Measurements from ENCODE around the gene LIG3.
"Not testable (repeated sequence)": the region's sequence is repeated elsewhere in the genome, so short reads cannot be mapped to it uniquely, and the experiment has no call there.

LIG3 gene

GRCh38 chr17:34996422-34997285 lies 16.3 kb downstream of the LIG3 start (continued):
- no peak for TF ChIP-seq BACH2 (CRISPR knock-in tag; IDR thresholded peaks at IDR 0.05; ENCODE audit: borderline replicate concordance)
- TF ChIP-seq ESRRG (CRISPR knock-in tag; IDR thresholded peaks at IDR 0.05), result no peak
- TF ChIP-seq ARNTL (CRISPR knock-in tag; IDR thresholded peaks at IDR 0.05; ENCODE audit: borderline replicate concordance, low read depth), result no peak

- TF ChIP-seq ZFP30 (CRISPR knock-in tag; IDR thresholded peaks at IDR 0.05) (no peak), ARNTL (CRISPR knock-in tag; IDR thresholded peaks at IDR 0.05; ENCODE audit: borderline replicate concordance, low read depth) (no peak), GLIS3 (CRISPR knock-in tag; IDR thresholded peaks at IDR 0.05) (no peak)
- peak; percentile 78 for ATAC-seq
Measured at GRCh38 chr17:34997355-34997862, 17.1 kb downstream of the LIG3 start.

- TF ChIP-seq ARNTL (CRISPR knock-in tag; IDR thresholded peaks at IDR 0.05; ENCODE audit: borderline replicate concordance, low read depth) (no peak), TCF4 (CRISPR knock-in tag; IDR thresholded peaks at IDR 0.05; ENCODE audit: borderline replicate concordance) (no peak), CREB5 (CRISPR knock-in tag; IDR thresholded peaks at IDR 0.05; ENCODE audit: low read depth) (no peak), PPARA (CRISPR knock-in tag; IDR thresholded peaks at IDR 0.05; ENCODE audit: borderline replicate concordance) (no peak), ZNF565 (CRISPR knock-in tag; conservative IDR thresholded peaks at IDR 0.05; ENCODE audit: low read depth) (no peak), ZFP30 (CRISPR knock-in tag; IDR thresholded peaks at IDR 0.05) (no peak), TSHZ2 (CRISPR knock-in tag; IDR thresholded peaks at IDR 0.05) (no peak), ESRRG (CRISPR knock-in tag; IDR thresholded peaks at IDR 0.05) (no peak)
- ATAC-seq, result peak; percentile 82
Measured at GRCh38 chr17:34998205-34998604, 17.9 kb downstream of the LIG3 start.

- ATAC-seq, result no peak
Measured at GRCh38 chr17:34999456-34999855, 19.1 kb downstream of the LIG3 start.

GRCh38 chr17:35000965-35001364 lies 20.7 kb downstream of the LIG3 start:
- not testable (repeated sequence) for ATAC-seq

More at GRCh38 chr17:34999456-34999855, 19.1 kb downstream of the LIG3 start:
- TF ChIP-seq GLIS3 (CRISPR knock-in tag; IDR thresholded peaks at IDR 0.05), result no peak
- TF ChIP-seq ZFP3 (CRISPR knock-in tag; IDR thresholded peaks at IDR 0.05), result no peak
- no peak for TF ChIP-seq ZNF8 (CRISPR knock-in tag; IDR thresholded peaks at IDR 0.05)
- no peak for TF ChIP-seq TSHZ2 (CRISPR knock-in tag; IDR thresholded peaks at IDR 0.05)
- no peak for TF ChIP-seq ARNTL (CRISPR knock-in tag; IDR thresholded peaks at IDR 0.05; ENCODE audit: borderline replicate concordance, low read depth)
- no peak for TF ChIP-seq ZC3H10 (CRISPR knock-in tag; IDR thresholded peaks at IDR 0.05)
- no peak for TF ChIP-seq CSDC2 (CRISPR knock-in tag; IDR thresholded peaks at IDR 0.05)
- TF ChIP-seq CREB5 (CRISPR knock-in tag; IDR thresholded peaks at IDR 0.05; ENCODE audit: low read depth), result no peak
- TF ChIP-seq RARB (CRISPR knock-in tag; IDR thresholded peaks at IDR 0.05), result no peak
